Peyer's patch (tissue), 4 donors: Measurements from ENCODE around the gene LCA5L.

Source experiments
- POLR2A ChIP-seq, 2 donors: fragments of 450-650 bp; IDR thresholded peaks; one replicate each; pipeline ENCODE4 v1.5.1; 2017; ENCODE audit warnings: antibody characterized with exemption in 2 of 2, mild to moderate bottlenecking in 2 of 2, moderate library complexity in 2 of 2
- TF ChIP-seq, protein P1 (sequence below), 6 experiments: fragments of 450-650 bp in 4 of 6; fragments of 200-600 bp in 2 of 6; sonication (generic) in 1 of 6; IDR thresholded peaks; one replicate each; pipeline ENCODE4 v1.5.1; 2017 to 2019; ENCODE audit warnings: antibody characterized with exemption in 6 of 6, mild to moderate bottlenecking in 3 of 6, moderate library complexity in 1 of 6

DNA sequence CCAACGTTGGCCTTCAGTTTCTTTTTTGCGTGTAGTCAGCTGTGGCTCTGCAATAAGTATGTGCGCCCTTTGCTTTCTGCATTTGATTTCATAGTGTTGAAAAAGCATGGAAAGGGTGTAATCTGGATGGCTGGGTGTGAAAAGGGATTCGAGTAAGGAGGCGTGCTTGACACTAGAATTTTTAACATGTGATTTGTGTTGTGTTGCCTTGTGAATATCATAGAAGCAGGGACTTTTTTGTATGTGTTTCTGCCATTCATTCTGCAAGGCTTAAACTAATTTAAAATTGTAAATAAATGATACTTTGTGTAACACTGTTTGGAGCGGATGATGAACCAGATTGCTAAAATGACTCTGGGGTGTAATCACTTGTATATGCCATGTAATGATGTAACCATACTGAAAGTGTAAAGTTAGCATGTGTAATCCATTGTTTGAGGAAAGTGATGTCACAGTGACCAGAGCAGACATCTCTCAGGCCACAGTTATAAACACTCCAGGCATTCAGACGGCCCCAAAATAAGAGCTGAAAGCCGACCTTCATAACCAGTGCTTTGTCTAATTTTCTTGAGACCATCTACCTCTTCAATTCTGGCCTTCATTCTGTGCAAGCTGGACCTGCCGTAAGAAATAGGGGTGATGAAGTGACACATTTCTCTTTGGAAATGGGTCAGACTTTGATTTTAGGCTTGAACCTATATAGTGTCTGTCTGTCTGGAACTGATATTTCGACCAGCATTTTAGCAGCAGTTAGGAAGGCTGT is 6.8 kb upstream of the LCA5L start:
- TF ChIP-seq, protein P1, sequence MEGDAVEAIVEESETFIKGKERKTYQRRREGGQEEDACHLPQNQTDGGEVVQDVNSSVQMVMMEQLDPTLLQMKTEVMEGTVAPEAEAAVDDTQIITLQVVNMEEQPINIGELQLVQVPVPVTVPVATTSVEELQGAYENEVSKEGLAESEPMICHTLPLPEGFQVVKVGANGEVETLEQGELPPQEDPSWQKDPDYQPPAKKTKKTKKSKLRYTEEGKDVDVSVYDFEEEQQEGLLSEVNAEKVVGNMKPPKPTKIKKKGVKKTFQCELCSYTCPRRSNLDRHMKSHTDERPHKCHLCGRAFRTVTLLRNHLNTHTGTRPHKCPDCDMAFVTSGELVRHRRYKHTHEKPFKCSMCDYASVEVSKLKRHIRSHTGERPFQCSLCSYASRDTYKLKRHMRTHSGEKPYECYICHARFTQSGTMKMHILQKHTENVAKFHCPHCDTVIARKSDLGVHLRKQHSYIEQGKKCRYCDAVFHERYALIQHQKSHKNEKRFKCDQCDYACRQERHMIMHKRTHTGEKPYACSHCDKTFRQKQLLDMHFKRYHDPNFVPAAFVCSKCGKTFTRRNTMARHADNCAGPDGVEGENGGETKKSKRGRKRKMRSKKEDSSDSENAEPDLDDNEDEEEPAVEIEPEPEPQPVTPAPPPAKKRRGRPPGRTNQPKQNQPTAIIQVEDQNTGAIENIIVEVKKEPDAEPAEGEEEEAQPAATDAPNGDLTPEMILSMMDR (IDR thresholded peaks at IDR 0.05): no peak
- no peak for TF ChIP-seq POLR2A (IDR thresholded peaks at IDR 0.05)
